ENCODE data around the gene CDC25C. TPM values are rescaled to one million over a fixed set of nuclear protein-coding genes. Genes with fewer than 3 reads are reported as not detected.
A peak's percentile ranks its signal among the peaks of the same experiment; 100 is the strongest.
"Not testable (repeated sequence)": the region's sequence is repeated elsewhere in the genome, so short reads cannot be mapped to it uniquely, and the experiment has no call there.

CDC25C gene
- total RNA-seq, 2 donors from 2014 or later: 22.6 to 30.1 TPM

GRCh38 chr5:138338411-138339090 lies 6.9 kb upstream of the CDC25C start:
- Mint-ChIP-seq H3K4me1 (ENCODE audit: low read depth) (peaks cover 48% of the 10 kb centered on the region), H3K9me3 (no peaks in the 10 kb centered on the region), H3K36me3 (ENCODE audit: insufficient read depth in 2 of 2) (peaks cover 5 to 6% of the 10 kb centered on the region in 2 donors), H3K27ac (peak overlapping the region; percentile 98), H3K27me3 (ENCODE audit: low read depth) (no peaks in the 10 kb centered on the region), H3K4me3 (peak overlapping the region; percentile 78 to 91)
- no peak for ATAC-seq (replicated peaks in 1 of 2)
- peak in 1 of 2 donors; percentile 30 for DNase-seq

GRCh38 chr5:138337685-138338410 lies 6.2 kb upstream of the CDC25C start, which contains the start of gene FAM53C:
Gene FAM53C, plus strand, starts transcription at chr5:138338266. Its CDS starts 3,070 bp downstream, at chr5:138341336.
- H3K27ac Mint-ChIP-seq: peak within 1 kb of the TSS; percentile 98
- H3K27me3 Mint-ChIP-seq (ENCODE audit: low read depth): no peaks in the 10 kb centered on the region
- H3K36me3 Mint-ChIP-seq (ENCODE audit: insufficient read depth in 2 of 2): peaks cover 3 to 6% of the 10 kb centered on the region in 2 donors
- peak; percentile 88 to 90 for ATAC-seq (replicated peaks in 1 of 2)
- H3K4me3 Mint-ChIP-seq: peak within 1 kb of the TSS; percentile 78 to 92
- no peaks in the 10 kb centered on the region for H3K9me3 Mint-ChIP-seq
- peak; percentile 96 to 98 for DNase-seq
- H3K4me1 Mint-ChIP-seq (ENCODE audit: low read depth): peaks cover 49% of the 10 kb centered on the region

- Mint-ChIP-seq H3K27me3 (ENCODE audit: low read depth) (no peaks in the 10 kb centered on the region), H3K36me3 (ENCODE audit: insufficient read depth in 2 of 2) (peaks cover 2 to 6% of the 10 kb centered on the region in 2 donors), H3K9me3 (no peaks in the 10 kb centered on the region), H3K27ac (peak overlapping the region; percentile 98), H3K4me3 (peak overlapping the region; percentile 78 to 92), H3K4me1 (ENCODE audit: low read depth) (peaks cover 56% of the 10 kb centered on the region)
- DNase-seq (no peak), ATAC-seq (replicated peaks in 1 of 2) (peak; percentile 10 to 16)
Observed at GRCh38 chr5:138336952-138337684, 5.5 kb upstream of the CDC25C start.

GRCh38 chr5:138334867-138335447 lies 3.4 kb upstream of the CDC25C start:
- Mint-ChIP-seq H3K27ac (no peak overlapping the region), H3K9me3 (no peaks in the 10 kb centered on the region), H3K27me3 (ENCODE audit: low read depth) (no peaks in the 10 kb centered on the region), H3K4me3 (peak overlapping the region in 1 of 2 donors; percentile 32), H3K4me1 (ENCODE audit: low read depth) (peaks cover 57% of the 10 kb centered on the region), H3K36me3 (ENCODE audit: insufficient read depth in 2 of 2) (peaks cover 0 to 7% of the 10 kb centered on the region in 2 donors)
- ATAC-seq (replicated peaks in 1 of 2): no peak
- DNase-seq: peak in 1 of 2 donors; percentile 38

GRCh38 chr5:138330813-138331448 lies 673 bp downstream of the CDC25C start:
- H3K4me3 Mint-ChIP-seq: peak overlapping the region; percentile 94 to 98
- H3K36me3 Mint-ChIP-seq (ENCODE audit: insufficient read depth in 2 of 2): peaks cover 0 to 2% of the 10 kb centered on the region in 2 donors
- no peaks in the 10 kb centered on the region for H3K9me3 Mint-ChIP-seq
- peak overlapping the region; percentile 66 for H3K27ac Mint-ChIP-seq
- H3K4me1 Mint-ChIP-seq (ENCODE audit: low read depth): peaks cover 35% of the 10 kb centered on the region
- ATAC-seq (replicated peaks in 1 of 2) (no peak), DNase-seq (no peak)
- no peaks in the 10 kb centered on the region for H3K27me3 Mint-ChIP-seq (ENCODE audit: low read depth)

GRCh38 chr5:138318211-138318610 lies 13.4 kb downstream of the CDC25C start:
- H3K4me3 Mint-ChIP-seq; ATAC-seq (replicated peaks in 1 of 2); DNase-seq; H3K27ac Mint-ChIP-seq; H3K27me3 Mint-ChIP-seq (ENCODE audit: low read depth); H3K36me3 Mint-ChIP-seq (ENCODE audit: insufficient read depth in 2 of 2); H3K9me3 Mint-ChIP-seq; H3K4me1 Mint-ChIP-seq (ENCODE audit: low read depth): not testable (repeated sequence)

GRCh38 chr5:138316355-138316754 lies 15.2 kb downstream of the CDC25C start:
- no peak overlapping the region for H3K27ac Mint-ChIP-seq

GRCh38 chr5:138315751-138316278 lies 15.8 kb downstream of the CDC25C start:
- no peak overlapping the region for H3K27ac Mint-ChIP-seq
- H3K36me3 Mint-ChIP-seq (ENCODE audit: insufficient read depth in 2 of 2): peaks cover 4 to 14% of the 10 kb centered on the region in 2 donors
- no peak for DNase-seq
- no peak for ATAC-seq (replicated peaks in 1 of 2)
- no peaks in the 10 kb centered on the region for H3K27me3 Mint-ChIP-seq (ENCODE audit: low read depth)
- H3K4me3 Mint-ChIP-seq: no peak overlapping the region
- no peaks in the 10 kb centered on the region for H3K4me1 Mint-ChIP-seq (ENCODE audit: low read depth)
- H3K9me3 Mint-ChIP-seq: no peaks in the 10 kb centered on the region

More at GRCh38 chr5:138316355-138316754, 15.2 kb downstream of the CDC25C start:
- DNase-seq (no peak), ATAC-seq (replicated peaks in 1 of 2) (no peak)
- Mint-ChIP-seq H3K9me3 (no peaks in the 10 kb centered on the region), H3K36me3 (ENCODE audit: insufficient read depth in 2 of 2) (peaks cover 4 to 14% of the 10 kb centered on the region in 2 donors), H3K4me3 (no peak overlapping the region), H3K27me3 (ENCODE audit: low read depth) (no peaks in the 10 kb centered on the region), H3K4me1 (ENCODE audit: low read depth) (no peaks in the 10 kb centered on the region)

- Mint-ChIP-seq H3K4me1 (ENCODE audit: low read depth) (no peaks in the 10 kb centered on the region), H3K27ac (no peak overlapping the region), H3K4me3 (no peak overlapping the region), H3K36me3 (ENCODE audit: insufficient read depth in 2 of 2) (no peaks in the 10 kb centered on the region), H3K9me3 (no peaks in the 10 kb centered on the region), H3K27me3 (ENCODE audit: low read depth) (no peaks in the 10 kb centered on the region)
- ATAC-seq (replicated peaks in 1 of 2) (no peak), DNase-seq (no peak)
Observed at GRCh38 chr5:138305797-138306196, 25.8 kb downstream of the CDC25C start.

GRCh38 chr5:138303372-138303771 lies 28.2 kb downstream of the CDC25C start:
- H3K4me3 Mint-ChIP-seq: no peak overlapping the region
- H3K27ac Mint-ChIP-seq: no peak overlapping the region
- ATAC-seq (replicated peaks in 1 of 2) (no peak), DNase-seq (no peak)
- peaks cover 1 to 3% of the 10 kb centered on the region in 2 donors for H3K36me3 Mint-ChIP-seq (ENCODE audit: insufficient read depth in 2 of 2)
- H3K27me3 Mint-ChIP-seq (ENCODE audit: low read depth): no peaks in the 10 kb centered on the region
- H3K9me3 Mint-ChIP-seq: no peaks in the 10 kb centered on the region
- H3K4me1 Mint-ChIP-seq (ENCODE audit: low read depth): no peaks in the 10 kb centered on the region

GRCh38 chr5:138289296-138289695 lies 42.3 kb downstream of the CDC25C start:
- no peaks in the 10 kb centered on the region for H3K4me1 Mint-ChIP-seq (ENCODE audit: low read depth)
- no peaks in the 10 kb centered on the region for H3K9me3 Mint-ChIP-seq
- no peak overlapping the region for H3K4me3 Mint-ChIP-seq
- H3K27ac Mint-ChIP-seq: no peak overlapping the region
- ATAC-seq (replicated peaks in 1 of 2) (no peak), DNase-seq (no peak)
- no peaks in the 10 kb centered on the region for H3K27me3 Mint-ChIP-seq (ENCODE audit: low read depth)
- peaks cover 0 to 4% of the 10 kb centered on the region in 2 donors for H3K36me3 Mint-ChIP-seq (ENCODE audit: insufficient read depth in 2 of 2)

- ATAC-seq (replicated peaks in 1 of 2): no peak
- H3K4me1 Mint-ChIP-seq (ENCODE audit: low read depth): no peaks in the 10 kb centered on the region
- H3K27ac Mint-ChIP-seq: peak overlapping the region; percentile 9
- H3K9me3 Mint-ChIP-seq: no peaks in the 10 kb centered on the region
- no peak for DNase-seq
- no peaks in the 10 kb centered on the region for H3K27me3 Mint-ChIP-seq (ENCODE audit: low read depth)
- H3K36me3 Mint-ChIP-seq (ENCODE audit: insufficient read depth in 2 of 2): peaks cover 0 to 4% of the 10 kb centered on the region in 2 donors
- no peak overlapping the region for H3K4me3 Mint-ChIP-seq
Observed at GRCh38 chr5:138287246-138287645, 44.4 kb downstream of the CDC25C start.
